Measurements from ENCODE around the gene ADNP2.

The ADNP2 gene

GRCh38 chr18:80179857-80180558 lies 70.9 kb downstream of the ADNP2 start:
- ChIA-PET CTCF (no interaction called here), POLR2A (no interaction called here)
- DNase-seq (ENCODE audit: low read depth, low spot score), result no peak
- H3K4me3 ChIP-seq (ENCODE audit: low read depth, low read length), result no peak overlapping the region
- TF ChIP-seq, protein P1, sequence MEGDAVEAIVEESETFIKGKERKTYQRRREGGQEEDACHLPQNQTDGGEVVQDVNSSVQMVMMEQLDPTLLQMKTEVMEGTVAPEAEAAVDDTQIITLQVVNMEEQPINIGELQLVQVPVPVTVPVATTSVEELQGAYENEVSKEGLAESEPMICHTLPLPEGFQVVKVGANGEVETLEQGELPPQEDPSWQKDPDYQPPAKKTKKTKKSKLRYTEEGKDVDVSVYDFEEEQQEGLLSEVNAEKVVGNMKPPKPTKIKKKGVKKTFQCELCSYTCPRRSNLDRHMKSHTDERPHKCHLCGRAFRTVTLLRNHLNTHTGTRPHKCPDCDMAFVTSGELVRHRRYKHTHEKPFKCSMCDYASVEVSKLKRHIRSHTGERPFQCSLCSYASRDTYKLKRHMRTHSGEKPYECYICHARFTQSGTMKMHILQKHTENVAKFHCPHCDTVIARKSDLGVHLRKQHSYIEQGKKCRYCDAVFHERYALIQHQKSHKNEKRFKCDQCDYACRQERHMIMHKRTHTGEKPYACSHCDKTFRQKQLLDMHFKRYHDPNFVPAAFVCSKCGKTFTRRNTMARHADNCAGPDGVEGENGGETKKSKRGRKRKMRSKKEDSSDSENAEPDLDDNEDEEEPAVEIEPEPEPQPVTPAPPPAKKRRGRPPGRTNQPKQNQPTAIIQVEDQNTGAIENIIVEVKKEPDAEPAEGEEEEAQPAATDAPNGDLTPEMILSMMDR (IDR thresholded peaks at IDR 0.05; ENCODE audit: insufficient read depth, low read length, missing control alignments), result no peak

GRCh38 chr18:80180778-80181564 lies 71.9 kb downstream of the ADNP2 start:
- no peak for DNase-seq (ENCODE audit: low read depth, low spot score)
- H3K4me3 ChIP-seq (ENCODE audit: low read depth, low read length), result no peak overlapping the region
- ChIA-PET CTCF (interaction anchor here (1.2 to 1.9 kb wide), 3 partner anchors 10 to 22 kb away, joined by 4 to 8 read pairs (median 4); no protein-coding TSS in a partner anchor), POLR2A (no interaction called here)
- TF ChIP-seq, protein P1 (IDR thresholded peaks at IDR 0.05; ENCODE audit: insufficient read depth, low read length, missing control alignments), result no peak

GRCh38 chr18:80181642-80182461 lies 72.8 kb downstream of the ADNP2 start:
- TF ChIP-seq, protein P1 (IDR thresholded peaks at IDR 0.05; ENCODE audit: insufficient read depth, low read length, missing control alignments), result no peak
- DNase-seq (ENCODE audit: low read depth, low spot score), result no peak
- ChIA-PET POLR2A (no interaction called here), CTCF (interaction anchor here (0.7 to 1.9 kb wide), 6 partner anchors 9 to 50 kb away, joined by 3 to 8 read pairs (median 4); no protein-coding TSS in a partner anchor)
- H3K4me3 ChIP-seq (ENCODE audit: low read depth, low read length), result no peak overlapping the region

GRCh38 chr18:80182855-80183254 lies 73.8 kb downstream of the ADNP2 start:
- POLR2A ChIA-PET, result no interaction called here
- no peak overlapping the region for H3K4me3 ChIP-seq (ENCODE audit: low read depth, low read length)
- DNase-seq (ENCODE audit: low read depth, low spot score), result no peak
- TF ChIP-seq, protein P1 (IDR thresholded peaks at IDR 0.05; ENCODE audit: insufficient read depth, low read length, missing control alignments), result no peak
- CTCF ChIA-PET, result interaction anchor here (0.6 to 2.0 kb wide), 6 partner anchors 8 to 28 kb away, joined by 3 to 8 read pairs (median 4); no protein-coding TSS in a partner anchor

DNA sequence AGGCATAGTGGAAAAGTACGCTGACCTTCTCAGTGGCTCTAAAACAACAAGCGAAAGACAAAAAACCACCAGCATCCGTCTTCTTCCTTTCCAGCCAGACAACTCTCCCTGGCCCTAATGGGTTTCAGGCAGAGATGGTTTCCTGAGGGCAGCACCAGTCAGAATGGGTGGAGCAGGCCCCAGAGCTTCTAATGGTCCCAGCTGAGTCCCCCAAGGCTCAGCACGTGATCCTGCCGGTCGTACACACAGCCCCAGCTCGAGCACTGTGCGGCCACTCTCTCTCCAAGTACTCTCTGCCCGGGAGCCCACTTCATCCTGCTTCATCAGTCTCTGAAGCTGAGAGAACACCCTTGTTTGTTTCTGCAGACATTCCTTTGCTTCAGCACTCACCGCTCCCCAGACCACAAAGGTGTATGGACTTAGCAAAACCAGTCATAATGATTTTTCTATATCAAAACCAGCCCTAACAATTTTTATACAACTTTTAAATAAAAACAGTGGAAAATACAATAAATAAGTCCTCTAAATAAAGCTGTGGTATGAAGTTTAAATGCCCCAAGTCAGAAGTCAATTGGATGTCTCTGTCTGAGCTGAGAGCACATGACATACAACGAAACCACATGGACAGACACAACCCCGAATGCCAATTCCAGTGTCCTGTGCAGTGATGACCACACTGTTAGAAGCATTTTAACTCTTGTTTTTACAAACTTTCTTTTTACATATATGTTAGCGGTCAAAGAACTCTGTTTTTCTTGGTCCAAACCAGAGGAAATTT lies 74.4 kb downstream of the ADNP2 start:
- no peak overlapping the region for H3K4me3 ChIP-seq (ENCODE audit: low read depth, low read length)
- POLR2A ChIA-PET, result no interaction called here
- TF ChIP-seq, protein P1 (IDR thresholded peaks at IDR 0.05; ENCODE audit: insufficient read depth, low read length, missing control alignments), result no peak
- DNase-seq (ENCODE audit: low read depth, low spot score), result no peak
- CTCF ChIA-PET, result interaction anchor here (0.6 to 2.0 kb wide), 5 partner anchors 8 to 29 kb away, joined by 3 to 8 read pairs (median 4); no protein-coding TSS in a partner anchor
